Astrocyte of the spinal cord (primary cell): ENCODE results near the gene SNAP47.

ENCODE experiments used
- DNase-seq: peaks from one replicate; pipeline ENCODE4 v3.0.0; 2011; ENCODE audit warnings: low read depth, low spot score
- H3K4me3 ChIP-seq: 2 replicates; pipeline ENCODE4 v1.5.1; 2011; ENCODE audit warnings: low read depth, mild to moderate bottlenecking, low read length, moderate library complexity
- CTCF ChIP-seq: IDR thresholded peaks from 2 replicates; pipeline ENCODE4 v1.5.1; 2012; ENCODE audit warnings: low read depth, mild to moderate bottlenecking, low read length, inconsistent platforms
- in situ Hi-C: cut with HindIII; loops from 2 replicates; pipeline ENCODE4 v1.10.0; 2017; ENCODE audit warnings: low sequenced_read_pairs

SNAP47 gene

DNA sequence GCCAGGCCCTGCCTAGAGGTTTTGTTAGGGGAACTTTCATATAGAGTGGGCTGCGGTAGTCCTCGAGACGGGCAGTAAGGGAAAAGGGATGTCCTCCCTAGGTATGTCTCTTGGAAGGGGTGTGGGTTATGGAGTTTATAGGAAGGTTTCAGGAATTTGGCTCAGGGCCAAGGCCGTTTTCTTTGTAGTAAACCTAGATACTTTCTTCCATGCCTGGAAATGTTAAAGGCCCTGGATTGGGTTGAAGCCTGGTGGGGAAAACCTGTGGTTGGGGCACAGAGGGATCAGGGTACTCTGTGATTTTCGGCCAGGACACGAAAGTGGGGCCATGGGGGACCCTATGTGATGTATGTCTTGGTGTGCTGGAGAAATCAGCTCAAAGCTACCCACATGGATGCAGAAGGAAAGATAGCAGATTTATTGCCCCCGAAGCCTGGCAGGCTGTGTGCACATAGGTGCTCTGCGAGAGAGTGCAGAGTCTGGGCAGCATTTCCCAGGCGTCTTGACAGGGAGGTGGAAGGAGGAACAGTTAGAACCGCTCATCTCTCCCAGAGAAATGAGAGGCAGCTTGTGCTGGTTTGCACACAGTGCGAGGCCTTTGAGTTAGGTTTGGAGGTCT, 1.7 kb downstream of the SNAP47 start:
- TF ChIP-seq CTCF = no peak
- in situ Hi-C loops = no loop called here
- H3K4me3 ChIP-seq = no peak overlapping the region
- DNase-seq = no peak

GRCh38 chr1:227738820-227739219, 3.6 kb downstream of the SNAP47 start:
- no peak for TF ChIP-seq CTCF
- in situ Hi-C loops = no loop called here

DNA sequence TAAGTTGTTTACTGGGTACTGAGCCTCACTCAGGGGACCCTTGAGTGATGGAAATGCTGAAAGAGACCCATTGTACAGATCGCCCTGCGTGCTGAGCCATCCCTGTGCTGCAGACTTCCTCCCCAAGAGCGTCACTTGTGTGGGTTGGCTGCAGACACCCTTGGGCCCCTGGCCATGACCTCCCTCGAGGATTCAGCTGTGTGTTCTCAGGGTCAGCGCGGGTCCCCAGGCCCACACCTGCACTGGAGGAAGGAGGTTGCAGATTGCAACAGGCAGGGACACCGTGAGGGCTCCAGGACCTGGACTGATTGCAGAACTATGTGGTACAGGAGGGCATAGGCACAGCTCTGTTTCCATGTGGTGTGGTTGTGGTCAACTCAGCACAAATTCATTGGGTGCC, 4.4 kb downstream of the SNAP47 start:
- H3K4me3 ChIP-seq = no peak overlapping the region
- in situ Hi-C loops = no loop called here
- no peak for TF ChIP-seq CTCF
- no peak for DNase-seq

More at GRCh38 chr1:227738820-227739219, 3.6 kb downstream of the SNAP47 start:
- H3K4me3 ChIP-seq = no peak overlapping the region
- DNase-seq = no peak

- in situ Hi-C loops = no loop called here
- no peak for DNase-seq
- H3K4me3 ChIP-seq = no peak overlapping the region
- TF ChIP-seq CTCF = no peak
Measured at GRCh38 chr1:227740401-227740960, 5.2 kb downstream of the SNAP47 start.

- TF ChIP-seq CTCF = no peak
- DNase-seq = no peak
- no peak overlapping the region for H3K4me3 ChIP-seq
- in situ Hi-C loops = no loop called here
Measured at GRCh38 chr1:227741166-227741870, 6.1 kb downstream of the SNAP47 start.

DNA sequence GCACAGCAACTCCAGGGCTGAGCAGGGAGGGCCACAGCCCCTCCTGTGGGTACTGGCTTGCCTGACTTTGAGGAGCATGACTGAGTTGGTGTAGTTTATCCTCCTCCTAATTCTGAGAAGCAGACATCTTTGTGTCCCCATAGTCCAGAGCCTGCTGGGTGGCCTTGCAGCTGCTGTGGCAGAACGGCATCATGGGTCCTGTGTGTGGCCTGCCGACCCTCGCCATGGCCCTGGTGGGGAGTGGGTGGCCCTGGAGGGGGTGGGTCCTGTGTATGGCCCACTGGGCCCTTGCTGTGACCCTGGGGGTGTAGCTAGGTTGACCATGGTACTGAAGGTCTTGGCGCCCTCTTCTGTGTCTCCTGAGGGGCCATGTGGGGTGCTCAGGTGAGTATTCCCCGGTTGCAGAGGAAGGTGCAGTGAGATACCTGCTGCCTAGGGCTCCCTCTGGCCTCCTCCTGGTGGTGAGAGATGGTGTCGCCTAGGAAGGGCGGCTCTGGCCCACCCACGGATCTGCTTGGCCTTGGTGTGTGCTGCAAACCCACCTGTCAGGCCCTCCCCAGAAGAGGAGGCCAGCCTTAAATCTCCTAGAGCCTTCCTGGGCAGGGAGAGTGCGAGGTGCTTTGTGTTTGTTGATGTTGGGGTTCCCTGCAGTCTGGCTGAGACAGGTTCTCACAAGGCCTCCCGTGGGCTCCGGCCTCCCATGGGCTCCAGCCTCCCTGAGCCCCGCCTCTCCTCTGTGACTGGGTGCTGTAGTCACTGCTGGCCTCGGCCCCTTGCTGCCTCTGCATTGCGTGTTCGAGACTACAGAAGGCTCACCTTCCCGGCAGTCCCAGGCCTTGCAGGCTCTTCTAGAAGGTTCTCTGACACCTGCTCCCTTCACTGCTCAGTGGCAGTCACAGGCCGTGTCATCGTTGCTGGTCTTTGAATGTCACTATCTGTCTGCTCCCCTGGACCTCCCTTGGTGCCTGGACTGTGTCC, 7.8 kb downstream of the SNAP47 start:
- in situ Hi-C loops = no loop called here
- no peak overlapping the region for H3K4me3 ChIP-seq
- no peak for TF ChIP-seq CTCF
- DNase-seq = no peak
